Measurements from ENCODE around the gene TNFRSF4. TPM values are rescaled to one million over a fixed set of nuclear protein-coding genes. Genes with fewer than 3 reads are reported as not detected.

The TNFRSF4 gene
- total and polyA plus RNA-seq, 9 of the 15 experiments (the other 6 are each of a cell fraction or from before 2014, with no cell fraction given) = 0.07 to 0.44 (median 0.19) TPM; not detected in 5

- in situ Hi-C loops (cut with MboI) = no loop called here
- POLR2A ChIA-PET = interaction anchor here (0.6 to 1.7 kb wide), 4 partner anchors 16 to 136 kb away, joined by 3 to 5 read pairs (median 3); no protein-coding TSS in a partner anchor
- peak overlapping the region in 1 of 2 experiments; percentile 30; a peak in 2 of 4 replicates for H3K9ac ChIP-seq (ENCODE audit: insufficient read depth in 1 of 2, low read depth in 2 of 2, low read length in 2 of 2)
- H3K36me3 ChIP-seq (ENCODE audit: control insufficient read depth, insufficient read depth, low read length) = no peaks in the 10 kb centered on the region
- peak in 1 of 4 experiments; percentile 50 for DNase-seq (ENCODE audit: extremely low read depth in 1 of 4, low spot score in 3 of 4)
- no peaks in the 10 kb centered on the region for H3K9me1 ChIP-seq (ENCODE audit: control insufficient read depth, insufficient read depth, low read length)
- 19% methylated on average over 49 of the region's 49 CpGs for WGBS (ENCODE audit: insufficient coverage, low coverage, missing lambda C conversion rate)
- peaks cover 7 to 93% of the 10 kb centered on the region in 2 experiments; a peak in 4 of 5 replicates for H3K4me1 ChIP-seq (replicated peaks in 1 of 2; ENCODE audit: control insufficient read depth in 2 of 2, insufficient read depth in 2 of 2, low read length in 2 of 2)
- H4K20me1 ChIP-seq (replicated peaks; ENCODE audit: control insufficient read depth, insufficient read depth, low read length) = no peaks in the 10 kb centered on the region
- H3K4me2 ChIP-seq (ENCODE audit: insufficient read depth, low read length) = no peak overlapping the region
- CTCF ChIA-PET (ENCODE audit: low intra/inter-chr PET ratio) = no interaction called here
- no peak overlapping the region for H3K4me3 ChIP-seq
- FAIRE-seq = peak; percentile 71
- no peaks in the 10 kb centered on the region for H3K79me2 ChIP-seq (ENCODE audit: control insufficient read depth, insufficient read depth, low read length)
- peak; percentile 21 for ATAC-seq
- H3K27me3 ChIP-seq (ENCODE audit: control insufficient read depth in 2 of 2, insufficient read depth in 2 of 2, low read length in 2 of 2) = no peaks in the 10 kb centered on the region
- H3K9me3 ChIP-seq (replicated peaks; ENCODE audit: control insufficient read depth, insufficient read depth, low read depth, low read length) = no peaks in the 10 kb centered on the region
- H3K27ac ChIP-seq (ENCODE audit: extremely low read depth, low read depth, low read length) = no peak overlapping the region
- intact Hi-C loops (cut with micrococcal nuclease) = no loop called here
- peak overlapping the region; percentile 58; the same call in 1 of the 2 replicates for H2AFZ ChIP-seq (ENCODE audit: low read depth, low read length)
- no TSS peak for BruUV-seq (replicated peaks)
- TF ChIP-seq PCBP2 (IDR thresholded peaks at IDR 0.05; ENCODE audit: low read depth, low read length, poor library complexity, severe bottlenecking) (no peak), L3MBTL2 (IDR thresholded peaks at IDR 0.05) (peak; percentile 59; the same call in 1 of the 2 replicates), ZFX (CRISPR knock-in tag; IDR thresholded peaks at IDR 0.05) (0 out of 2 replicates have a peak, but pooled peaks have one; percentile 31), TFAP4 (CRISPR knock-in tag; IDR thresholded peaks at IDR 0.05; ENCODE audit: borderline replicate concordance) (peak; percentile 49; the same call in 1 of the 2 replicates), E2F6 (IDR thresholded peaks at IDR 0.05; ENCODE audit: borderline replicate concordance in 1 of 2, extremely low read depth in 1 of 2, insufficient read depth in 1 of 2, insufficient read length in 1 of 2, low read depth in 1 of 2, low read length in 1 of 2, poor library complexity in 1 of 2, severe bottlenecking in 1 of 2) (peak in 1 of 2 experiments; percentile 47), ZBTB33 (CRISPR knock-in tag; IDR thresholded peaks at IDR 0.05) (peak; percentile 58; the same call in 1 of the 2 replicates), CBFA2T2 (conservative IDR thresholded peaks at IDR 0.05) (0 out of 2 replicates have a peak, but pooled peaks have one; percentile 18), POLR2G (IDR thresholded peaks at IDR 0.05; ENCODE audit: low read depth, low read length) (0 out of 2 replicates have a peak, but pooled peaks have one; percentile 16), MAX (CRISPR knock-in tag; IDR thresholded peaks at IDR 0.05) (peak; percentile 28; the same call in 1 of the 2 replicates), AFF4 (CRISPR knock-in tag; IDR thresholded peaks at IDR 0.05) (no peak)
These were observed 10.2 kb downstream of the TNFRSF4 start for GRCh38 chr1:1203561-1204424.

Data from K562 (cell line).